CD4-positive, alpha-beta memory T cell (primary cell): ENCODE data around the gene ACAD10. TPM values are rescaled to one million over a fixed set of nuclear protein-coding genes. Genes with fewer than 3 reads are reported as not detected.
"Not testable (repeated sequence)": the region's sequence is repeated elsewhere in the genome, so short reads cannot be mapped to it uniquely, and the experiment has no call there.

Experiments
- CTCF ChIA-PET: fragments of 350-600 bp; sonication (Branson Sonifier 250); formaldehyde crosslinking; loops from one replicate; lab custom pipeline; 2021; ENCODE audit warnings: inconsistent platforms; ENCODE audit not compliant: partially characterized antibody; lab: Charles Lee
- POLR2A ChIA-PET: fragments of 350-600 bp; sonication (Branson Sonifier 250); formaldehyde crosslinking; loops from one replicate; lab custom pipeline; 2021; ENCODE audit not compliant: partially characterized antibody; lab: Charles Lee
- DNase-seq, 5 donors: peaks; one replicate each; pipeline versions ENCODE4 v3.0.0 to v3.0.0-alpha.2; 2020 to 2022; ENCODE audit warnings: mixed read lengths in 1 of 5
- H3K27ac ChIP-seq: one replicate; pipeline ENCODE4 v1.7.0; 2013; ENCODE audit warnings: low read depth, low read length
- H3K27me3 ChIP-seq: 2 replicates; pipeline ENCODE4 v1.7.0; 2013; ENCODE audit warnings: mild to moderate bottlenecking, low read length, moderate library complexity; ENCODE audit not compliant: insufficient read depth
- H3K36me3 ChIP-seq: 2 replicates; pipeline ENCODE4 v1.7.0; 2013; ENCODE audit warnings: mild to moderate bottlenecking, low read length, moderate library complexity; ENCODE audit not compliant: insufficient read depth
- H3K4me1 ChIP-seq: 2 replicates; pipeline ENCODE4 v1.7.0; 2013; ENCODE audit warnings: mild to moderate bottlenecking, low read length, moderate library complexity; ENCODE audit not compliant: insufficient read depth
- H3K4me3 ChIP-seq, 2 donors: one replicate each; pipeline ENCODE4 v1.7.0; 2013; ENCODE audit warnings: low read length in 2 of 2, mild to moderate bottlenecking in 1 of 2
- H3K9me3 ChIP-seq, 2 donors: one replicate each; pipeline ENCODE4 v1.7.0; 2013; ENCODE audit warnings: low read length in 2 of 2, control low read depth in 1 of 2; ENCODE audit not compliant: control insufficient read depth in 1 of 2
- H3K27ac Mint-ChIP-seq, 7 donors: one replicate each; pipeline ENCODE4 v1.8.0; 2020 to 2021; ENCODE audit warnings: mixed read lengths in 7 of 7, mild to moderate bottlenecking in 6 of 7, inconsistent platforms in 3 of 7, moderate library complexity in 3 of 7
- H3K27me3 Mint-ChIP-seq, 2 donors: one replicate each; pipeline ENCODE4 v1.8.0; 2020 to 2021; ENCODE audit warnings: mixed read lengths in 2 of 2
- H3K36me3 Mint-ChIP-seq, 2 donors: one replicate each; pipeline ENCODE4 v1.8.0; 2020 to 2021; ENCODE audit warnings: mixed read lengths in 2 of 2, inconsistent platforms in 1 of 2, mild to moderate bottlenecking in 1 of 2
- H3K4me1 Mint-ChIP-seq, 4 donors: one replicate each; pipeline ENCODE4 v1.8.0; 2020 to 2021; ENCODE audit warnings: mixed read lengths in 4 of 4, mild to moderate bottlenecking in 1 of 4
- H3K4me3 Mint-ChIP-seq, 8 donors: one replicate each; pipeline ENCODE4 v1.8.0; 2020 to 2021; ENCODE audit warnings: mixed read lengths in 8 of 8, mild to moderate bottlenecking in 7 of 8, moderate library complexity in 6 of 8, inconsistent platforms in 3 of 8
- H3K9me3 Mint-ChIP-seq, 8 donors: one replicate each; pipeline ENCODE4 v1.8.0; 2020 to 2021; ENCODE audit warnings: mixed read lengths in 8 of 8, mild to moderate bottlenecking in 5 of 8, inconsistent platforms in 3 of 8, moderate library complexity in 1 of 8
- intact Hi-C: fragments of 100-400 bp; cut with micrococcal nuclease; formaldehyde crosslinking; loops from one replicate; pipeline ENCODE4 v1.15.1; 2023
- polyA plus RNA-seq, 2 donors: library from polyadenylated mRNA; unstranded; fragments of 300-500 nt; fragmentation: Illumina TruSeq; gene quantifications; one replicate each; pipeline ENCODE4 v1.2.3, GENCODE V29; 2021
- total RNA-seq, 2 experiments: library from RNA; stranded (reverse); gene quantifications; one replicate each; pipeline ENCODE4 v1.2.3, GENCODE V29; 2021

Gene ACAD10
- total and polyA plus RNA-seq, 4 experiments from 2014 or later: 13.4 to 58.3 (median 33.4) TPM

GRCh38 chr12:111645433-111645832 lies 40.4 kb upstream of the ACAD10 start:
- POLR2A ChIA-PET: no interaction called here

GRCh38 chr12:111650912-111651311 lies 34.9 kb upstream of the ACAD10 start:
- peaks cover 48% of the 10 kb centered on the region for H3K36me3 ChIP-seq
- no peak overlapping the region for H3K4me3 ChIP-seq
- no peak overlapping the region for H3K27ac ChIP-seq
- no peaks in the 10 kb centered on the region for H3K27me3 ChIP-seq
- POLR2A ChIA-PET: no interaction called here
- CTCF ChIA-PET: no interaction called here
- H3K9me3 Mint-ChIP-seq: no peaks in the 10 kb centered on the region
- H3K4me1 ChIP-seq: no peaks in the 10 kb centered on the region
- no peak overlapping the region for H3K4me3 Mint-ChIP-seq
- peaks cover 0 to 1% (median 0%) of the 10 kb centered on the region in 4 donors for H3K4me1 Mint-ChIP-seq
- no peaks in the 10 kb centered on the region for H3K9me3 ChIP-seq
- no peak for DNase-seq
- intact Hi-C loops: no loop called here
- no peak overlapping the region for H3K27ac Mint-ChIP-seq
- peaks cover 39 to 66% of the 10 kb centered on the region in 2 donors for H3K36me3 Mint-ChIP-seq
- no peaks in the 10 kb centered on the region for H3K27me3 Mint-ChIP-seq

More at GRCh38 chr12:111645433-111645832, 40.4 kb upstream of the ACAD10 start:
- no peaks in the 10 kb centered on the region for H3K4me1 ChIP-seq
- intact Hi-C loops: no loop called here
- H3K36me3 Mint-ChIP-seq: peaks cover 36 to 67% of the 10 kb centered on the region in 2 donors
- H3K9me3 ChIP-seq: no peaks in the 10 kb centered on the region
- peaks cover 57% of the 10 kb centered on the region for H3K36me3 ChIP-seq
- no peak overlapping the region for H3K4me3 ChIP-seq
- H3K27ac Mint-ChIP-seq: no peak overlapping the region
- H3K27me3 ChIP-seq: no peaks in the 10 kb centered on the region
- DNase-seq: no peak
- no peak overlapping the region for H3K4me3 Mint-ChIP-seq
- H3K27me3 Mint-ChIP-seq: no peaks in the 10 kb centered on the region
- peaks cover 0 to 1% (median 0%) of the 10 kb centered on the region in 4 donors for H3K4me1 Mint-ChIP-seq
- H3K9me3 Mint-ChIP-seq: no peaks in the 10 kb centered on the region
- no peak overlapping the region for H3K27ac ChIP-seq
- CTCF ChIA-PET: interaction anchor here (1.0 kb wide), 1 partner anchor 8 kb away, joined by 3 read pairs; no protein-coding TSS in a partner anchor

- H3K9me3 ChIP-seq, POLR2A ChIA-PET, intact Hi-C loops, H3K27me3 ChIP-seq, CTCF ChIA-PET, H3K4me3 ChIP-seq, H3K27ac ChIP-seq, H3K4me3 Mint-ChIP-seq, H3K27ac Mint-ChIP-seq, H3K4me1 ChIP-seq, H3K27me3 Mint-ChIP-seq, H3K4me1 Mint-ChIP-seq, H3K9me3 Mint-ChIP-seq, DNase-seq: not testable (repeated sequence)
- H3K36me3 ChIP-seq: peaks cover 47% of the 10 kb centered on the region
- peaks cover 33 to 59% of the 10 kb centered on the region in 2 donors for H3K36me3 Mint-ChIP-seq
These were observed 33.3 kb upstream of the ACAD10 start for GRCh38 chr12:111652530-111652929.

- no peak overlapping the region for H3K4me3 ChIP-seq
- peaks cover 51% of the 10 kb centered on the region for H3K36me3 ChIP-seq
- ChIA-PET POLR2A (no interaction called here), CTCF (no interaction called here)
- Mint-ChIP-seq H3K27me3 (no peaks in the 10 kb centered on the region), H3K27ac (no peak overlapping the region), H3K9me3 (no peaks in the 10 kb centered on the region), H3K4me1 (peaks cover 0 to 2% (median 0%) of the 10 kb centered on the region in 4 donors), H3K36me3 (peaks cover 36 to 57% of the 10 kb centered on the region in 2 donors), H3K4me3 (no peak overlapping the region)
- no peaks in the 10 kb centered on the region for H3K4me1 ChIP-seq
- no peak overlapping the region for H3K27ac ChIP-seq
- DNase-seq: no peak
- intact Hi-C loops: no loop called here
- H3K9me3 ChIP-seq: no peaks in the 10 kb centered on the region
- no peaks in the 10 kb centered on the region for H3K27me3 ChIP-seq
These were observed 32.3 kb upstream of the ACAD10 start for GRCh38 chr12:111653596-111653995.

- ChIA-PET POLR2A (no interaction called here), CTCF (no interaction called here)
- Mint-ChIP-seq H3K4me3 (no peak overlapping the region), H3K4me1 (peaks cover 0 to 2% (median 0%) of the 10 kb centered on the region in 4 donors), H3K36me3 (peaks cover 44 to 60% of the 10 kb centered on the region in 2 donors), H3K9me3 (no peaks in the 10 kb centered on the region), H3K27ac (peak overlapping the region in 5 of 7 donors; percentile 2 to 76 (median 17)), H3K27me3 (no peaks in the 10 kb centered on the region)
- H3K4me3 ChIP-seq: no peak overlapping the region
- H3K27ac ChIP-seq: no peak overlapping the region
- H3K9me3 ChIP-seq: no peaks in the 10 kb centered on the region
- H3K27me3 ChIP-seq: no peaks in the 10 kb centered on the region
- intact Hi-C loops: no loop called here
- peaks cover 45% of the 10 kb centered on the region for H3K36me3 ChIP-seq
- H3K4me1 ChIP-seq: no peaks in the 10 kb centered on the region
- no peak for DNase-seq
These were observed 30.5 kb upstream of the ACAD10 start for GRCh38 chr12:111655356-111655755.

GRCh38 chr12:111656016-111656415 lies 29.8 kb upstream of the ACAD10 start:
- POLR2A ChIA-PET: no interaction called here
- H3K4me1 Mint-ChIP-seq: peaks cover 0 to 2% (median 0%) of the 10 kb centered on the region in 4 donors
- H3K36me3 Mint-ChIP-seq: peaks cover 42 to 61% of the 10 kb centered on the region in 2 donors

GRCh38 chr12:111664499-111664898 lies 21.4 kb upstream of the ACAD10 start:
- no peak for DNase-seq
- Histone ChIP-seq H3K36me3 (peaks cover 45% of the 10 kb centered on the region), H3K27me3 (no peaks in the 10 kb centered on the region), H3K27ac (no peak overlapping the region), H3K4me3 (no peak overlapping the region), H3K4me1 (no peaks in the 10 kb centered on the region), H3K9me3 (no peaks in the 10 kb centered on the region)
- Mint-ChIP-seq H3K9me3 (no peaks in the 10 kb centered on the region), H3K27me3 (no peaks in the 10 kb centered on the region), H3K4me1 (peaks cover 0 to 3% (median under 1%) of the 10 kb centered on the region in 4 donors), H3K36me3 (peaks cover 37 to 69% of the 10 kb centered on the region in 2 donors), H3K4me3 (no peak overlapping the region), H3K27ac (peak overlapping the region in 1 of 7 donors; percentile 60)
- POLR2A ChIA-PET: no interaction called here
- CTCF ChIA-PET: interaction anchor here (1.7 kb wide), 1 partner anchor 9 kb away, joined by 6 read pairs; no protein-coding TSS in a partner anchor
- intact Hi-C loops: no loop called here

More at GRCh38 chr12:111656016-111656415, 29.8 kb upstream of the ACAD10 start:
- intact Hi-C loops: no loop called here
- Mint-ChIP-seq H3K9me3 (no peaks in the 10 kb centered on the region), H3K27me3 (no peaks in the 10 kb centered on the region), H3K27ac (peak overlapping the region in 2 of 7 donors; percentile 38 to 68), H3K4me3 (no peak overlapping the region)
- Histone ChIP-seq H3K9me3 (no peaks in the 10 kb centered on the region), H3K4me3 (no peak overlapping the region), H3K36me3 (peaks cover 45% of the 10 kb centered on the region), H3K27ac (no peak overlapping the region), H3K27me3 (no peaks in the 10 kb centered on the region), H3K4me1 (no peaks in the 10 kb centered on the region)
- DNase-seq: no peak
- CTCF ChIA-PET: no interaction called here
